A549 (cell line): ENCODE data around the gene SCARB1. TPM values are rescaled to one million over a fixed set of nuclear protein-coding genes. Genes with fewer than 3 reads are reported as not detected.

Source experiments
- ATAC-seq, 2 experiments: fragments of 200-7000 bp in 1 of 2; fragments of >200 bp in 1 of 2; cut with Nextera tagmentation in 1 of 2; cut with Tn5 transposase in 1 of 2; 3 replicates each; pipeline versions ENCODE4 v1.8.0 to v1.9.1; 2018 to 2020; ENCODE audit warnings: mild to moderate bottlenecking in 1 of 2, moderate library complexity in 1 of 2
- CTCF ChIA-PET: fragments of 300-600 bp; sonication (Branson Sonifier 250); formaldehyde crosslinking; extraction: SDS; loops from one replicate; lab custom pipeline; 2021; ENCODE audit warnings: antibody characterized with exemption, inconsistent platforms; lab: Yijun Ruan, JAX
- POLR2A ChIA-PET: fragments of 350-600 bp; formaldehyde crosslinking; extraction: SDS; loops from one replicate; lab custom pipeline; 2021; ENCODE audit warnings: antibody characterized with exemption, inconsistent platforms; lab: Yijun Ruan, JAX
- DNase-seq, 2 experiments: peaks; one replicate each; pipeline versions ENCODE4 v3.0.0 to v3.0.0-alpha.2; 2011 to 2016; ENCODE audit warnings: low read depth in 1 of 2, low spot score in 1 of 2
- FAIRE-seq: peaks from 2 replicates; lab custom pipeline; 2011; peaks lifted over from hg19 to GRCh38; lab: Jason Lieb, UNC
- H3K27ac ChIP-seq, 2 experiments: fragments of >200 bp; sonication (Bioruptor Twin); formaldehyde crosslinking; 3 replicates each; pipeline ENCODE4 v1.5.1; 2016 to 2017
- H3K4me1 ChIP-seq: fragments of >200 bp; sonication (Bioruptor Twin); formaldehyde crosslinking; 3 replicates; pipeline ENCODE4 v1.6.1; 2016
- H3K4me2 ChIP-seq: fragments of >200 bp; sonication (Bioruptor Twin); formaldehyde crosslinking; 3 replicates; pipeline ENCODE4 v1.6.1; 2016
- H3K4me3 ChIP-seq: fragments of >200 bp; sonication (Bioruptor Twin); formaldehyde crosslinking; 3 replicates; pipeline ENCODE4 v1.5.1; 2016
- H3K9me3 ChIP-seq: fragments of >200 bp; sonication (Bioruptor Twin); formaldehyde crosslinking; 3 replicates; pipeline ENCODE4 v1.6.1; 2016
- BHLHE40 ChIP-seq: IDR thresholded peaks from 2 replicates; pipeline ENCODE4 v1.6.1; 2012; ENCODE audit warnings: low read depth, low read length, inconsistent platforms
- CBX8 ChIP-seq: fragments of 200-600 bp; sonication (generic); IDR thresholded peaks from 2 replicates; pipeline ENCODE4 v1.6.1; 2016
- CEBPB ChIP-seq, 2 experiments: fragments of >200 bp in 1 of 2; sonication (Bioruptor Twin) in 1 of 2; formaldehyde crosslinking in 1 of 2; IDR thresholded peaks; 2 replicates each; pipeline ENCODE4 v1.6.1; 2012 to 2016
- CHD2 ChIP-seq: fragments of 150-350 bp; IDR thresholded peaks from 2 replicates; pipeline ENCODE4 v1.6.1; 2014; ENCODE audit warnings: low read length; ENCODE audit not compliant: partially characterized antibody
- CHD4 ChIP-seq: fragments of 200-600 bp; sonication (generic); IDR thresholded peaks from 2 replicates; pipeline ENCODE4 v1.6.1; 2016; ENCODE audit warnings: antibody characterized with exemption, mild to moderate bottlenecking, borderline replicate concordance
- E2F6 ChIP-seq: IDR thresholded peaks from 2 replicates; pipeline ENCODE4 v1.6.1; 2012; ENCODE audit warnings: low read depth, borderline replicate concordance
- EHF ChIP-seq: fragments of 250-450 bp; sonication (Bioruptor Pico); IDR thresholded peaks from 2 replicates; pipeline ENCODE4 v1.5.0; 2020; ENCODE audit warnings: mild to moderate bottlenecking
- EP300 ChIP-seq, 2 experiments: fragments of >200 bp; sonication (Bioruptor Twin); formaldehyde crosslinking; IDR thresholded peaks; 2 replicates in 1 of 2; 3 replicates in 1 of 2; pipeline ENCODE4 v1.6.1; 2016 to 2017
- ESRRA ChIP-seq: fragments of 150-350 bp; IDR thresholded peaks from 2 replicates; pipeline ENCODE4 v1.6.1; 2014; ENCODE audit warnings: mild to moderate bottlenecking, low read length, borderline replicate concordance
- HMGXB4 ChIP-seq: fragments of 250-450 bp; sonication (Bioruptor Pico); IDR thresholded peaks from 2 replicates; pipeline ENCODE4 v1.5.0; 2021; ENCODE audit warnings: mild to moderate bottlenecking, moderate library complexity, borderline replicate concordance
- HOXA7 ChIP-seq: fragments of 250-450 bp; sonication (Bioruptor Pico); IDR thresholded peaks from 2 replicates; pipeline ENCODE4 v1.5.0; 2020; ENCODE audit warnings: mild to moderate bottlenecking, moderate library complexity
- JUN ChIP-seq, 2 experiments: fragments of >200 bp; sonication (Bioruptor Twin); formaldehyde crosslinking; IDR thresholded peaks; 2 replicates in 1 of 2; 3 replicates in 1 of 2; pipeline ENCODE4 v1.6.1; 2016 to 2017
- KDM5A ChIP-seq: fragments of 200-600 bp; sonication (generic); IDR thresholded peaks from 2 replicates; pipeline ENCODE4 v1.6.1; 2016; ENCODE audit warnings: antibody characterized with exemption, mild to moderate bottlenecking
- MAZ ChIP-seq: fragments of 150-350 bp; IDR thresholded peaks from 2 replicates; pipeline ENCODE4 v1.6.1; 2014; ENCODE audit warnings: antibody characterized with exemption, low read depth, low read length, borderline replicate concordance
- PHF8 ChIP-seq: fragments of 200-600 bp; sonication (generic); IDR thresholded peaks from 2 replicates; pipeline ENCODE4 v1.6.1; 2016; ENCODE audit warnings: low read depth, mild to moderate bottlenecking, antibody characterized with exemption, moderate library complexity, borderline replicate concordance
- RAD21 ChIP-seq, 2 experiments: fragments of >200 bp in 1 of 2; sonication (Bioruptor Twin) in 1 of 2; formaldehyde crosslinking in 1 of 2; IDR thresholded peaks in 1 of 2; conservative IDR thresholded peaks in 1 of 2; 2 replicates in 1 of 2; 3 replicates in 1 of 2; pipeline ENCODE4 v1.6.1; 2012 to 2018; ENCODE audit warnings: inconsistent platforms in 1 of 2
- REST ChIP-seq: fragments of 200-600 bp; sonication (generic); IDR thresholded peaks from 2 replicates; pipeline ENCODE4 v1.6.1; 2016; ENCODE audit warnings: antibody characterized with exemption, mild to moderate bottlenecking, moderate library complexity
- RFX5 ChIP-seq: fragments of 450-650 bp; IDR thresholded peaks from 2 replicates; pipeline ENCODE4 v1.7.1; 2014; ENCODE audit warnings: antibody characterized with exemption, mild to moderate bottlenecking, moderate library complexity
- SREBF2 ChIP-seq: fragments of 450-650 bp; IDR thresholded peaks from 2 replicates; pipeline ENCODE4 v1.6.1; 2014; ENCODE audit warnings: mild to moderate bottlenecking, moderate library complexity
- TFCP2L1 ChIP-seq: fragments of 250-450 bp; sonication (Bioruptor Pico); IDR thresholded peaks from 2 replicates; pipeline ENCODE4 v1.5.0; 2021; ENCODE audit warnings: mild to moderate bottlenecking
- TP53 ChIP-seq: fragments of 250-450 bp; sonication (Bioruptor Pico); IDR thresholded peaks from 2 replicates; pipeline ENCODE4 v1.5.0; 2021; ENCODE audit warnings: mild to moderate bottlenecking, moderate library complexity
- ZC3H11A ChIP-seq: fragments of 450-650 bp; IDR thresholded peaks from 2 replicates; pipeline ENCODE4 v1.6.1; 2014; ENCODE audit warnings: antibody characterized with exemption, mild to moderate bottlenecking
- ZFP36 ChIP-seq: fragments of 450-650 bp; IDR thresholded peaks from 2 replicates; pipeline ENCODE4 v1.6.1; 2014; ENCODE audit warnings: borderline replicate concordance; ENCODE audit not compliant: partially characterized antibody
- WGBS: methylation state at CpG from one replicate; pipeline ENCODE4 v1.1.6; 2017; ENCODE audit errors: missing lambda C conversion rate; 5-methylcytosine and 5-hydroxymethylcytosine counted together
- polyA plus RNA-seq, 4 experiments: library from polyadenylated mRNA; depleted of rRNA in 3 of 4; stranded (reverse); fragments of >200 nt; fragmentation: RNase III in 1 of 4; extraction: RNeasy Plus Mini Kit Qiagen cat#74134 plus additional on column Dnase treatment in 1 of 4; gene quantifications; 2 replicates in 3 of 4; 3 replicates in 1 of 4; pipeline ENCODE4 v1.2.3, GENCODE V29; 2011 to 2017
- TF ChIP-seq, protein P1 (sequence below): fragments of 450-650 bp; IDR thresholded peaks from 2 replicates; pipeline ENCODE4 v1.6.1; 2014; ENCODE audit warnings: antibody characterized with exemption
- TF ChIP-seq, protein P2 (sequence below): fragments of >200 bp; sonication (Bioruptor Twin); formaldehyde crosslinking; IDR thresholded peaks from 2 replicates; pipeline ENCODE4 v1.6.1; 2016

Gene SCARB1
- polyA plus RNA-seq, 2 of the 4 experiments (the other 2 are of a cell fraction): 81.1 to 154 TPM

DNA sequence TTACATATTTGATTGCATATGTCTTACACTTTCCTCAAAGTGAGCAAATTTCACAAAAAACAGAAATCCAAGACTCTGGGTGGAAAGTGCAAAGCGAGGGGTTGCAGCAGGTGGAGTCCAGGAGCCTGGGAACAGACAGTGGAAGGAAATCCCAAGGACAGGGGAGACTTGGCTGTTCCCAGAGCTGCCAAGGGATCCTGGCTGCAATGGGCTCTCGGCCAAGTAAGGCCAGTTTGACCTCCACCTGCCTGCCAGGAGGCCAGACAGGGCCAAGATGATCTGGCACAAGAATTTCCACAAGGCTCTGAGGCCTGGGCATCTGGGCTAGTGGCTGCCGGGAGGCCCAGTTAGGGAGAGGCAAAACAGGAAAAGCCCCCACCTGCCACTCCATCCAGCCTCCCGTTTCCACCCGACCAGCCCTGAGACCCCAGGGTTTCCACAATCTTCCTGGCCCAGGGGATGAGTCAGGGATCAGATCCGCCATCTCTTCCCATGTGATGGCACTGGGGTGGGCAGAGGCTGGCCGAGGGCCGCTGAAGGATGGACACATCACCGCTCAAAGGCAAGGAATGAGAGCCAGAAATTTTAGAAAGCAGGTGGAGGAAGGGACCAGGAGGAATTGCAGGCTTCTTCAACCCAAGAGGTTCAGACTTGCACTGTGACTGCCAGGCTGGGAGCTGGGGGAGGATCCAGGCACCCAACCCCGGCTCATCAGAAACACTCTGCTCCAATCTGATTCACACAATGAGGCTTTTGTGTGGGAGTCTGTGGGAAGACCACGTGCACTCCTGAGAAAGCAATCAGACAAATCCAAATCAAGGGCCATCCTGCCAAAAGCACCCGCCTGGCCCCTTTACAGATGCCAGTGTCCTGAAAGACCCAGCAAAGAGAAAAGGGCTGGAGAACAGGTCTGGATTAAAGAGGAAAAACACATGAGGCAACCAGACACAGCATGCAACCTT lies 16.3 kb downstream of the SCARB1 start:
- ATAC-seq: peak in 1 of 2 experiments; percentile 24; a peak in 3 of 6 replicates

DNA sequence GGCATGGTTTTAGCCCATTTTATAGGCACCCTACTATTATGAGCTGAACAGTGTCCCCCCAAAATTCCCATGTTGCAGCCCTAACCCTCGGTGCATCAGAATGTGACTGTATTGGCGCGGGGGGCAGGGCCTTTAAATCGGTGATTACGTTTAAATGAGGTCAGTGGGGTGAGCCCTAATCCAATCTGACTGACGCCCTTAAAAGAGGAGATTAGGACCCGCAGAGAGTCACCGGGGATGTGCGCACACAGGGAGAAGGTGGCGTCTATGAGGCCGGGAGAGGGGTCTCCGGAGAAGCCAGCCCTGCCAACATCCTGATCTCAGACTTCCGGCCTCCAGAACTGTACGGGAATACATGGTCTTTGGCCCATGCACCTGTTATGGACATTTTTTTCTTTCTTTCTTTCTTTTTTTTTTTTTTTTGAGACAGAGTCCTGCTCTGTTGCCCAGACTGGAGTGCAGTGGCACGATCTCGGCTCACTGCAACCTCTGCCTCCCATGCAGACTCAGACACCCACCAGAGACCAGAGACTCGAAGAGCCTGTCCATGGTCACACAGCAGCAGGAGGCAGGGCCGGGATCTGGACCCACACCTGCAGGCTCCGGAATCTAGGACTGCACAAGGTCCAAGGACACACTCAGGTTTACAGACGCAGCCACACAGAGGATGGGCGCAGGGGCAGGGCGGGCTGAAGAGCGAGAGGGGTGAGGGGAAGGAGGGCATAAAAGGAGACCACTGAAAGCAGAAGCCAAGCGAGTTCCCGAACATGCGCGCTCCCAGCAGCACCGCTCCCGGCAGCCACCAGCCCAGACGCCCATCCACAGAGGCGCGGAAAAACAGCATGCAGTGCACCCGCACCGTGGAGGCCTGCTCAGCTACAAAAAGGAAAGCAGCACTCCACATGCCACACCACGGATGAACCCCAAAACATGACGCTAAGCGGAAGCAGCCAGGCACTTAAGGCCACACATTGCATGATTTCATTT lies 19.0 kb downstream of the SCARB1 start:
- Histone ChIP-seq H3K4me3 (no peak overlapping the region), H3K4me1 (peaks cover 33% of the 10 kb centered on the region), H3K4me2 (no peak overlapping the region)
- no peak for FAIRE-seq
- CTCF ChIA-PET: no interaction called here
- no peak for TF ChIP-seq RFX5
- TF ChIP-seq, protein P1, sequence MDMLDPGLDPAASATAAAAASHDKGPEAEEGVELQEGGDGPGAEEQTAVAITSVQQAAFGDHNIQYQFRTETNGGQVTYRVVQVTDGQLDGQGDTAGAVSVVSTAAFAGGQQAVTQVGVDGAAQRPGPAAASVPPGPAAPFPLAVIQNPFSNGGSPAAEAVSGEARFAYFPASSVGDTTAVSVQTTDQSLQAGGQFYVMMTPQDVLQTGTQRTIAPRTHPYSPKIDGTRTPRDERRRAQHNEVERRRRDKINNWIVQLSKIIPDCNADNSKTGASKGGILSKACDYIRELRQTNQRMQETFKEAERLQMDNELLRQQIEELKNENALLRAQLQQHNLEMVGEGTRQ: no peak
- no peak for TF ChIP-seq TP53 (CRISPR knock-in tag)
- TF ChIP-seq ZC3H11A: no peak
- no peak for TF ChIP-seq MAZ
- TF ChIP-seq E2F6: no peak
- TF ChIP-seq EHF (CRISPR knock-in tag): no peak
- TF ChIP-seq RAD21 (conservative IDR thresholded peaks at IDR 0.05 in 1 of 2, IDR thresholded peaks at IDR 0.05 in 1 of 2): no peak
- no peak for TF ChIP-seq HMGXB4 (CRISPR knock-in tag)
- TF ChIP-seq PHF8: no peak
- no peak for TF ChIP-seq BHLHE40
- TF ChIP-seq EP300 (IDR thresholded peaks at IDR 0.05): no peak
- no peak for TF ChIP-seq HOXA7 (CRISPR knock-in tag)
- TF ChIP-seq CHD2: no peak
- TF ChIP-seq, all 56 proteins: peak for 0
- DNase-seq: no peak
- Histone ChIP-seq H3K27ac (no peak overlapping the region; a peak in 1 of 6 replicates), H3K9me3 (no peaks in the 10 kb centered on the region)
- no peak for ATAC-seq
- WGBS: 93% methylated on average over 37 of the region's 37 CpGs
- POLR2A ChIA-PET: no interaction called here

More for the DNA sequence above, 16.3 kb downstream of the SCARB1 start:
- DNase-seq: no peak
- H3K9me3 ChIP-seq: no peaks in the 10 kb centered on the region
- POLR2A ChIA-PET: interaction anchor here (1.6 kb wide), 1 partner anchor 9 kb away, joined by 8 read pairs; no protein-coding TSS in a partner anchor
- H3K4me3 ChIP-seq: no peak overlapping the region
- FAIRE-seq: no peak
- peaks cover 36% of the 10 kb centered on the region for H3K4me1 ChIP-seq
- 82% methylated on average over 12 of the region's 12 CpGs for WGBS
- no peak for TF ChIP-seq CEBPB (IDR thresholded peaks at IDR 0.05)
- TF ChIP-seq BHLHE40: no peak
- TF ChIP-seq KDM5A: no peak
- TF ChIP-seq, protein P2, sequence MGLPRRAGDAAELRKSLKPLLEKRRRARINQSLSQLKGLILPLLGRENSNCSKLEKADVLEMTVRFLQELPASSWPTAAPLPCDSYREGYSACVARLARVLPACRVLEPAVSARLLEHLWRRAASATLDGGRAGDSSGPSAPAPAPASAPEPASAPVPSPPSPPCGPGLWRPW: no peak
- no peak for TF ChIP-seq REST
- TF ChIP-seq TFCP2L1: no peak
- no peak for TF ChIP-seq EP300 (IDR thresholded peaks at IDR 0.05)
- TF ChIP-seq RAD21 (conservative IDR thresholded peaks at IDR 0.05 in 1 of 2, IDR thresholded peaks at IDR 0.05 in 1 of 2): no peak
- TF ChIP-seq RFX5: no peak
- no peak for TF ChIP-seq ESRRA
- TF ChIP-seq JUN (IDR thresholded peaks at IDR 0.05): no peak
- TF ChIP-seq SREBF2: no peak
- no peak for TF ChIP-seq CBX8
- no peak for TF ChIP-seq ZFP36
- no peak for TF ChIP-seq CHD4
- peak overlapping the region in 1 of 2 experiments; percentile 78; a peak in 3 of 6 replicates for H3K27ac ChIP-seq
- H3K4me2 ChIP-seq: peak overlapping the region; percentile 42
- CTCF ChIA-PET: interaction anchor here (0.8 to 1.0 kb wide), 2 partner anchors 11 to 59 kb away, joined by 3 to 5 read pairs; no protein-coding TSS in a partner anchor
